ENCODE results near the gene SSUH2.

The SSUH2 gene

GRCh38 chr3:8574040-8574669 lies 70.4 kb downstream of the SSUH2 start:
- Histone ChIP-seq H3K9me3 (ENCODE audit: control insufficient read depth, low read length) (no peaks in the 10 kb centered on the region), H3K36me3 (ENCODE audit: control insufficient read depth, insufficient read depth, low read length, severe bottlenecking) (peaks cover 60% of the 10 kb centered on the region), H3K4me3 (ENCODE audit: low read length) (no peak overlapping the region), H3K4me1 (ENCODE audit: control insufficient read depth, insufficient read depth, low read length) (peaks cover 34% of the 10 kb centered on the region), H3K9ac (ENCODE audit: low read length) (peak overlapping the region; percentile 12), H3K27me3 (replicated peaks; ENCODE audit: control insufficient read depth, insufficient read depth, low read length) (no peaks in the 10 kb centered on the region)
- DNase-seq (ENCODE audit: low read depth): no peak

- Histone ChIP-seq H3K9ac (ENCODE audit: low read length) (no peak overlapping the region), H3K27me3 (replicated peaks; ENCODE audit: control insufficient read depth, insufficient read depth, low read length) (no peaks in the 10 kb centered on the region), H3K36me3 (ENCODE audit: control insufficient read depth, insufficient read depth, low read length, severe bottlenecking) (peaks cover 68% of the 10 kb centered on the region), H3K9me3 (ENCODE audit: control insufficient read depth, low read length) (no peaks in the 10 kb centered on the region), H3K4me3 (ENCODE audit: low read length) (no peak overlapping the region), H3K4me1 (ENCODE audit: control insufficient read depth, insufficient read depth, low read length) (peaks cover 34% of the 10 kb centered on the region)
- DNase-seq (ENCODE audit: low read depth): no peak
Observed at GRCh38 chr3:8573342-8573926, 71.2 kb downstream of the SSUH2 start.

GRCh38 chr3:8571256-8571655 lies 73.3 kb downstream of the SSUH2 start:
- no peak for DNase-seq (ENCODE audit: low read depth)
- Histone ChIP-seq H3K4me1 (ENCODE audit: control insufficient read depth, insufficient read depth, low read length) (peaks cover 34% of the 10 kb centered on the region), H3K4me3 (ENCODE audit: low read length) (no peak overlapping the region), H3K9ac (ENCODE audit: low read length) (no peak overlapping the region), H3K36me3 (ENCODE audit: control insufficient read depth, insufficient read depth, low read length, severe bottlenecking) (peaks cover 84% of the 10 kb centered on the region), H3K9me3 (ENCODE audit: control insufficient read depth, low read length) (no peaks in the 10 kb centered on the region), H3K27me3 (replicated peaks; ENCODE audit: control insufficient read depth, insufficient read depth, low read length) (no peaks in the 10 kb centered on the region)

All from adipocyte (in vitro differentiated cells).